Muscle layer of duodenum (tissue), 2 donors: ENCODE measurements around the gene LRRC74A.

Source experiments
- H3K27ac ChIP-seq: one replicate; pipeline ENCODE4 v1.7.0; 2013; ENCODE audit warnings: mild to moderate bottlenecking, low read length
- H3K27me3 ChIP-seq: one replicate; pipeline ENCODE4 v1.7.0; 2013; ENCODE audit warnings: low read depth, mild to moderate bottlenecking, control low read depth, low read length
- H3K36me3 ChIP-seq, 2 donors: one replicate each; pipeline ENCODE4 v1.7.0; 2013; ENCODE audit warnings: low read length in 2 of 2, control low read depth in 1 of 2, mild to moderate bottlenecking in 1 of 2; ENCODE audit not compliant: insufficient read depth in 2 of 2, control insufficient read depth in 1 of 2
- H3K4me1 ChIP-seq, 2 donors: one replicate each; pipeline ENCODE4 v1.7.0; 2013; ENCODE audit warnings: low read length in 2 of 2, mild to moderate bottlenecking in 2 of 2, control low read depth in 1 of 2, moderate library complexity in 1 of 2; ENCODE audit not compliant: insufficient read depth in 2 of 2, control insufficient read depth in 1 of 2
- H3K4me3 ChIP-seq, 2 donors: one replicate each; pipeline ENCODE4 v1.7.0; 2013; ENCODE audit warnings: low read length in 2 of 2, low read depth in 1 of 2, mild to moderate bottlenecking in 1 of 2
- H3K9me3 ChIP-seq, 2 donors: one replicate each; pipeline ENCODE4 v1.7.0; 2013; ENCODE audit warnings: low read length in 2 of 2, control low read depth in 1 of 2, mild to moderate bottlenecking in 1 of 2; ENCODE audit not compliant: control insufficient read depth in 1 of 2
- donor health status: healthy.

Gene LRRC74A

DNA sequence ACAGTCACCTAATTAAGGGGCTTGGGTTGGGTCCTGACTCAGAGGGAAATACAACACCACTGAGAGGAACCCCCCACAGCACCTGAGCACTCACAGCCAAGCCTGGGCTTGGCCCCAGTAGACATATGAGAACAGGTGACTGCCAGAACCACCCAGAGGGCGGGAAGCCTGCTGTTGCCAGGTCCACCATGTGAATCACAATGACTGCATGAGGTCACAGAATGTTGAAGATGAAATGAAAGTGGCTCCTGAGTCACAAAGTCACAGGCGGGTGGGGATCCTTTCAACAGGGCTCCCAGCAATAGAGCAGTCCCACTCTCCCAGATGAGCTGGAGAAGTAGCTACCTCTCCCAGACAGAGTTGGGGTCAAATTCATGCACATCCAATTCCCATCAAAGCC, at the start of gene LRRC74A:
LRRC74A (plus strand) TSS at position 287 of the 400 bp plus-strand sequence. CDS start 290 bp downstream, outside the sequence.
- no peaks in the 10 kb centered on the region for H3K27me3 ChIP-seq
- no peak within 1 kb of the TSS for H3K4me3 ChIP-seq
- H3K36me3 ChIP-seq: no peaks in the 10 kb centered on the region
- H3K9me3 ChIP-seq: no peaks in the 10 kb centered on the region
- peaks cover 0 to 5% of the 10 kb centered on the region in 2 donors for H3K4me1 ChIP-seq
- no peak within 1 kb of the TSS for H3K27ac ChIP-seq

DNA sequence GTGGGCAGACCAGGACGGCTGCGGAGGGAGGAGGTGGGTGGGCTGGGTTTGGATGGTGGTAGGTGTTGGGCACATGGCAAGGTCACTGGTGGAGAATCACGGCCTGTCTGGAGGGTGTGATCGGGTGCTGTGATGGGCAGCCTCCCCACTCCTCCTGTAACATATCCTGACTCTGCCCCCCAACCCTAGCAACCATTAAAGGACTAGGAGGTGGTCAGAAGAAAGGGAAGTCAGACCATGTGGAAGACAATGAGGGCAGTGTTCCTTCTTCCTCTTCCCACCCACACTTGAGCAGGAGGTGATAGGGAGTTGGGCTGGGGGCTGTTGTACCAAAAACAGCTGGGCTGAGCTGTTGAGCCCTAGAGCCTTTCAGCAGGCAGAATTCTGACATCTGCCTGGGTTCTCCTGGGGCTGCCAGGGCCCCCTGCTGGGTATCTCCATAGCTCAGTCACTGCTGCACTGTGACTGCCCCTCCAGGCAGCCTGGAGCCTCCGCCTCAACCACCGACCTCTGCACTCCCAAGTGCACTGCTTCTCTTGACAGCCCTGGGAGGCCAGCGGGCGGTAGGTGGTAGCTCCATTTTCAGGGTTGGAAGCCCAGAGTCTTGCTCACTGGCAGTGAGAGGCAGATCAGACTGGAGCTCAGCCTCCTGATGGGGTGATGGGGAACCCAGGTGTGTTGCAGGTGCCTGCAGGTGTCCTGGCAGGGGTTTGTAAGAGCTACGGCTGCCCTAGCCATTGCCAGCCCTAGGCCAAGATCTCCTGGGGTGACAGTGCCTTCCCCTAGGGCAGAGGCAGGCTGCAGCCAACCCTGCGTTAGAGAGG, 49.6 kb upstream of the LRRC74A start:
- Histone ChIP-seq H3K4me1 (peaks cover 0 to 12% of the 10 kb centered on the region in 2 donors), H3K4me3 (no peak overlapping the region), H3K27ac (no peak overlapping the region), H3K27me3 (no peaks in the 10 kb centered on the region), H3K9me3 (no peaks in the 10 kb centered on the region), H3K36me3 (peaks cover 0 to 14% of the 10 kb centered on the region in 2 donors)

DNA sequence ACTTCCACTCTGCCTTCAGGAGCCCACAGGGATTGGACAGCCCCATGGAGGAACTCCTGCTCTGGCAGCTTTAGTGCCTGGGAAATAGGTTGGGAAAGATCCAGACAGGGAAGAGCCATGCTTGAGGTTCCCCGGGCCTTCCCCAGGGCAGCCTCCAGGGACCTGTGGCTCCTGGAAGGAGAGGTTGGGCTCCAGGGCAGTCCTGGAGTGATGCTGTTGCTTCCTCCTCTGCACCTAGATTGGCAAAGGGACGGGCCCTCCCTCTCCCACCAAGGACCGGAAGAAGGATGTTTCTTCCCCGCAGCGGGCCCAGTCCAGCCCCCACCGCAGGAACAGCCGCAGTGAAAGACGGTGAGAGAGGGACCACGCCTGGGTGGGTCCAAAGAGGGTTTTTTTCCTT, 48.5 kb upstream of the LRRC74A start:
- H3K27ac ChIP-seq: no peak overlapping the region
- H3K4me1 ChIP-seq: peaks cover 5 to 21% of the 10 kb centered on the region in 2 donors

DNA sequence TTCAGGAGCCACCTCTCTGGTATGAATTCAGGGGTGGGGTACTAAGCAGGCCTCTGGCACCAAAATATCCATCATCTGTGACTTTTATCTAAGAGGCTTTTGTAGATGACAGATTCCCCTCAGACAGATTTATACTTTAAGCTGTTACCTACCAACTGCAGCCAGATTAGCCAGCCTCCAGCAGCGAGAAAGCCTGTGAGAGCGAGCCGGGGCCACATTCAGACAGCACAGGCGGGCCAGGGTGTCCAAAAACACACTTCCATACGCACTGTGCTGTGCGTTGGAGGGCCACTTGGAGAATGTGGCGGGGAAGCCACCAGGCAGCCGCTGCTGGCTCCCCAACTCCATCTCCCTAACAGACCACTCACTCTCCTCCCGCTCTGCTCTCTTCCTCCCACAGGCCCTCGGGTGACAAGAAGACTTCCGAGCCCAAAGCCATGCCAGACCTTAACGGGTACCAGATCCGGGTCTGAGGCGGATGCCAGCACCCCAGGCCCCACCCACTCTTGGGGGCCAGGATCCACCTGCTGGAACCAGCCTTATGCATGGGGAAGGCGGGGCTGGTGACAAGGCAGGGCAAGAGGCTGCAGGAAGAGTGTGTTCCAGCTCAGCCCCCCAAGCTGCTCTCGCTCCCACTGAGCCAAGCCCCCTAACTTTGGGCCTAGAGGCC, 47.5 kb upstream of the LRRC74A start:
- Histone ChIP-seq H3K9me3 (no peaks in the 10 kb centered on the region), H3K27ac (no peak overlapping the region), H3K4me3 (no peak overlapping the region), H3K27me3 (no peaks in the 10 kb centered on the region), H3K4me1 (peaks cover 7 to 20% of the 10 kb centered on the region in 2 donors), H3K36me3 (peaks cover 0 to 25% of the 10 kb centered on the region in 2 donors)

More for the DNA sequence above, 48.5 kb upstream of the LRRC74A start:
- no peaks in the 10 kb centered on the region for H3K27me3 ChIP-seq
- peaks cover 0 to 25% of the 10 kb centered on the region in 2 donors for H3K36me3 ChIP-seq
- H3K9me3 ChIP-seq: no peaks in the 10 kb centered on the region
- no peak overlapping the region for H3K4me3 ChIP-seq

DNA sequence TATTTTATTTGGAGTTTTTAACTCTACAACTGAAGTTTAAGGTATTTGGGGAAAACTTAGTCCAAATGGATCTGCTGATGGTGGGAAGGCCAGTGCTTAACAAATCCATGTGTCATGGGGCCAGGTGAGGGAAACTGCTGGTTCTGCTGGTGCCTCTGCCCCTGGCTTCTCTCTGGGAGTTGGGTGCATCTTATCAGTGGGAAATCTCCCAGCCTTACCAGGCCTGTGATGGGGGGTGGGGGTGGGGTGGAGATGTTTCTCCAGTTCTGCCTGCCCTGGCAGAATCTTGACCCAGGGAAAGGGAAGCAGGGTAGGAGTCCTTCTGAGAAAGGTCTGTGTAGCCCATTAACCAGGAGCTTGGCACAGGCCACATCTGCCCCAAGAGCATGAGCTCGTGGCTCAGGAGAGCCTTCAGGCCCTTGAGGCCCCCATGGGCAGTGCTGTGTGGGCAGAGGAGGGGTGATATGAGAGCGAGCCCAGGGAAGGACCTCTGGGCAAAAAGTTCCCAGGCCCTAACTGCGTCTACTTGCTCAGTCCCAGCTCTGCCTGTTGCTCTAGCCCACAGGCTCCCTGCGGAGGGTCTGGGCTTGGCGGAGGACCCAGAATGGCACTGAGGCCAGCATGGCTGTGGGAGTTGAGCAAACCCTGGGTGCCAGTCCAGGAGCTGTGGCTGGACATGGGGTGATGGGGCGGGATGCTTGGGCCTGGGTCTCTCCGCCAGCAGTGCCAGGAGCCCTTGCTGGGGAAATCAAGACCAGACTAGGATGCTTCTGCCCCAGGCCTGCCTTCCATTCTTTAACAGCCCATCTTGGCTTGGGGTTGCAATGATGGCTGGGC, 46.8 kb upstream of the LRRC74A start:
- Histone ChIP-seq H3K36me3 (peaks cover 0 to 25% of the 10 kb centered on the region in 2 donors), H3K9me3 (no peaks in the 10 kb centered on the region), H3K27ac (no peak overlapping the region), H3K4me3 (no peak overlapping the region), H3K4me1 (peaks cover 7 to 14% of the 10 kb centered on the region in 2 donors), H3K27me3 (no peaks in the 10 kb centered on the region)

DNA sequence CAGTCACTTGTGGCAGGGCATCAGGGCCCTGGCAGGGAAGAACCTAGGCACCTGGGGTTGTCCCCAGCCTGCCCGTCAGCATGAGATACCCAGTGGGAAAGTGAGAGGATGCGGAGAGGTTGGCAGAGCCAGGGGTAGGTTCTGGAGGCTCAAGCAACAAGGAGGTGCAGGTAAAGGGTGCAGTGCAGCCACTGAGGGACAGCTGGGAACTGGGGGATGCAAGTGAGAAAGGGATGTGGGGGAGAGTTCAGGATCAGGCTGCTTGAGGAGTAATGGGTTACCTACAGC, 46.2 kb upstream of the LRRC74A start:
- Histone ChIP-seq H3K27ac (no peak overlapping the region), H3K9me3 (no peaks in the 10 kb centered on the region), H3K4me1 (peaks cover 7 to 14% of the 10 kb centered on the region in 2 donors), H3K4me3 (no peak overlapping the region), H3K36me3 (peaks cover 0 to 25% of the 10 kb centered on the region in 2 donors), H3K27me3 (no peaks in the 10 kb centered on the region)

DNA sequence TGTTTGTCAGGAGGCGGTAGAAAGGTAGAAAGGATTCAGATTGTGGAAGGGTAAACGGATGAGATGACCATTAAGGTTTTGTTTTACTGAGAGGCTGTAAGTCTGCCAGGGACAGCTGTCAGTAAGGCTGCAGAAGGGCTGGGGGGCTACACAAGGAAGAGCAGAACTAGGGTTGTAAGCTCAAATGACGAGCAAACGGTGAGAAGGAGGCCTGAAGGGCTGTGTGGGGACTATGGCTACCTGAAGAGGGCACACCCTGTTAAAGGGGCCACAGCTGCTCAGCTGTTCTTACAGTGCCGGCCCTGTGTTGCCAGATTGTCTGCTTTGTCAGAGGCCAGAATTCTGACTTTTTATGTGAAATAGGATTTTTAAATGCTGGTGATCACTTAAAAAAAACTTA, 45.8 kb upstream of the LRRC74A start:
- Histone ChIP-seq H3K9me3 (no peaks in the 10 kb centered on the region), H3K4me1 (peaks cover 7 to 14% of the 10 kb centered on the region in 2 donors), H3K36me3 (peaks cover 0 to 25% of the 10 kb centered on the region in 2 donors), H3K27ac (no peak overlapping the region), H3K27me3 (no peaks in the 10 kb centered on the region), H3K4me3 (no peak overlapping the region)

DNA sequence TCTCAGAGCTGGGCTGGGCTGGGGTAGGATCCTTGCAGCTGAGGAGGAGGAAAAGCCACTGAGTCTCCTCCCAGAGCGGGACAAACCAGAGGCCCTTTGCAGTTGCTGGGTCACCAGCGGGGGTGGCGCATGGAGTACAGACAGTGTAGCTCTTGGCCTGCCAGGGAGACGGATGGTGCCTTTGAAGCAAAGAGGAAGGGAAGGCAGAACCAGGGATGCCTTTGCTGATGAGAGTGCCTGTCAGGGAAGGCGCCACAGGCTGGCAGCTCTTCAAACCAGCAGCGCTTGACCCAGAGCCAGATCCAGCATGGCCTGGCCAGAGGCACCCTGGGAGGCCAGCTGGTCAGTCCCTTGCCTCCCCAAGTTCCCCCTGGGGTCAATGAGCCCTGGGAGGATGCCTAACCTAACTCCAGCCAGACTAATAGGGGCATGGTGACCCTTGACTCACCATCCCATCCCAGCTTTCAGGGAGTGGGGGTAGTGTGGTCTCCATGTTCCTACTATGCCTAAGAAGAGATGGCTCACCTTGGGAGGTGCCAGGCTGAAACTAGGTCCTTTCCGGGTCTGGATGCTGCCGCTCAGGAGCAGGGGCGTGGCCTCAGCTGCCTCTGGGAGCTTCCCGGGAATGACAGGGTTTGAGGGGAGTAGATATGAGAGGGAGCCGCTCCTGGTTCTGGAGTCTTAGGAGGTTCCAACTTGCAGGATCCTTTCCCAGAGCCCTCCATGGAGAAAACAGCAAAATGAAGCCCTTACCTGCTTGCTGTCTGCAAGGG, 45.1 kb upstream of the LRRC74A start:
- Histone ChIP-seq H3K36me3 (peaks cover 0 to 25% of the 10 kb centered on the region in 2 donors), H3K4me1 (peaks cover 7 to 14% of the 10 kb centered on the region in 2 donors), H3K9me3 (no peaks in the 10 kb centered on the region), H3K27me3 (no peaks in the 10 kb centered on the region), H3K27ac (no peak overlapping the region), H3K4me3 (no peak overlapping the region)

DNA sequence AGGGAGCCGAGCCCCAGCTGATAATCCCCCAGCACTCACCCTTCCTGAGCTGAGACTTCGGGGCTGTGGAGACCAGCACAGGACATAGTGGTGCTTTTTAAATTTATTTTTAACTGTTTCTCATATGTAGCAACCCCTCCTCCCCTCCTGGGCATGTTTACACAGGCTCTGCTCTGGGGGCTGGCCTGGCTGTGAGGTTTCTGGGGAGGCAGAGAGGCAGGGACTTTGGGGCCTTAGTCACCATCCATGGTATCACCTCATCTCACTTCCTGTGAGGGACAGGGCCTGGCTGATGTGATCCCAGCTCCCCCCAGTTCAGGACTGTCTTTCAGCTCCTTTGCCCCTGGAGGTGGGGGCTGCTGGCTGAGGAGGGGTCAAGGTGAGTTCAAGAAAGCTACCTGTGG, 44.6 kb upstream of the LRRC74A start:
- Histone ChIP-seq H3K4me1 (peaks cover 7 to 14% of the 10 kb centered on the region in 2 donors), H3K4me3 (no peak overlapping the region), H3K36me3 (peaks cover under 1 to 30% of the 10 kb centered on the region in 2 donors), H3K27me3 (no peaks in the 10 kb centered on the region), H3K27ac (no peak overlapping the region), H3K9me3 (no peaks in the 10 kb centered on the region)

DNA sequence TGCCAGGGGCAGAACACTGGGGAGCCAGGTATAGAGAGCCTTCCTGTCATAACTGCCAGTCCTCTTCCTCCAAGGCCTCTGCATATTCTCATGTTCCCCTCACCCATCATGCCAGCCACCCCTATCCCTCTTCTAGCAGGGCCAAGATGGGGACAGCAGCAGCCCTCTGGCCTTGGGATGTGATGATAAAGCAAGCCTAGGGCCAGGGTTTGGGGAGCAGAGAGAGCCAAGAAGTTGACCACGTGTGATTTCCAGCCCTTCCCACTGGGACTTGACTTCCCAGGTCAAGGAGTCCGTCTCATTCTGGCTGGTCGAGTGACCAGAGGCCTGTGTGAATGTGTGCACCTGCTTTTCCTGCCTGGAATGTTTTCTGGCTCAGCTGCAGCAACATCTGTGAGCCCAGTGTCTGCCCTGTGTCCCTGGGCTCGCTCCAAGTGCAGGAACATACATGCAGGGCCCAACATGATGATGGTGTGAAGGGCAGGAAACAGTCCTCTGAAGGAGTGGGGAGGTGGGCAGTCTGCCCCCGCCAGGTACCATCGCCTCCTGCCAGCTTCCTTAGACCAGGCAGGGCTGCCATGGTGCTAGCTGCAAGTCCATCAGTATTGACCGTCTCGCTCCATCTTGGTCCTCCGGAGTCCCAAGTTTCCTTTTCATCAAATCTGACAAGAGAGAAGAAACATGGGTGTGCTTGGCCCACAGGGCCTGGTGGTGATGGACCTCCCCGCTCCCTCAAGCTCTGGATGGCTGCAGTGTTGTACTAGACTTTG, 43.9 kb upstream of the LRRC74A start:
- no peak overlapping the region for H3K27ac ChIP-seq
- H3K9me3 ChIP-seq: no peaks in the 10 kb centered on the region
- H3K27me3 ChIP-seq: no peaks in the 10 kb centered on the region
- no peak overlapping the region for H3K4me3 ChIP-seq
- H3K4me1 ChIP-seq: peaks cover 7 to 14% of the 10 kb centered on the region in 2 donors
- H3K36me3 ChIP-seq: peaks cover 7 to 33% of the 10 kb centered on the region in 2 donors
